ENCODE results near the gene MORC2.

Gene MORC2

GRCh38 chr22:30921108-30921507 is 47.5 kb downstream of the MORC2 start:
- DNase-seq (ENCODE audit: low read depth): no peak

- peak; percentile 69 for DNase-seq (ENCODE audit: low read depth)
These were observed 48.2 kb downstream of the MORC2 start for GRCh38 chr22:30920407-30920806.

- no peak for DNase-seq (ENCODE audit: low read depth)
These were observed 48.6 kb downstream of the MORC2 start for GRCh38 chr22:30919973-30920372.

GRCh38 chr22:30918761-30919160 is 49.8 kb downstream of the MORC2 start:
- DNase-seq (ENCODE audit: low read depth): no peak

- no peak for DNase-seq (ENCODE audit: low read depth)
These were observed 58.2 kb downstream of the MORC2 start for GRCh38 chr22:30910358-30910757.

GRCh38 chr22:30909306-30909705 is 59.3 kb downstream of the MORC2 start:
- no peak for DNase-seq (ENCODE audit: low read depth)

- DNase-seq (ENCODE audit: low read depth): no peak
These were observed 60.5 kb downstream of the MORC2 start for GRCh38 chr22:30908051-30908461.

GRCh38 chr22:30906946-30907345 is 61.6 kb downstream of the MORC2 start:
- no peak for DNase-seq (ENCODE audit: low read depth)

GRCh38 chr22:30906411-30906810 is 62.2 kb downstream of the MORC2 start:
- DNase-seq (ENCODE audit: low read depth): no peak

- no peak for DNase-seq (ENCODE audit: low read depth)
These were observed 62.8 kb downstream of the MORC2 start for GRCh38 chr22:30905696-30906341.

- DNase-seq (ENCODE audit: low read depth): no peak
These were observed 64.6 kb downstream of the MORC2 start for GRCh38 chr22:30903876-30904460.

GRCh38 chr22:30902496-30903357 is 65.8 kb downstream of the MORC2 start:
- no peak for DNase-seq (ENCODE audit: low read depth)

GRCh38 chr22:30894371-30894740 is 74.2 kb downstream of the MORC2 start:
- no peak for DNase-seq (ENCODE audit: low read depth)

- DNase-seq (ENCODE audit: low read depth): no peak
These were observed 74.9 kb downstream of the MORC2 start for GRCh38 chr22:30893434-30894370.

GRCh38 chr22:30892731-30893221 is 75.8 kb downstream of the MORC2 start:
- DNase-seq (ENCODE audit: low read depth): no peak

- no peak for DNase-seq (ENCODE audit: low read depth)
These were observed 76.3 kb downstream of the MORC2 start for GRCh38 chr22:30892286-30892685.

- no peak for DNase-seq (ENCODE audit: low read depth)
These were observed 76.8 kb downstream of the MORC2 start for GRCh38 chr22:30891781-30892180.

GRCh38 chr22:30891443-30891755 is 77.2 kb downstream of the MORC2 start:
- DNase-seq (ENCODE audit: low read depth): no peak

GRCh38 chr22:30890686-30891442 is 77.7 kb downstream of the MORC2 start:
- DNase-seq (ENCODE audit: low read depth): no peak

GRCh38 chr22:30889996-30890480 is 78.5 kb downstream of the MORC2 start:
- no peak for DNase-seq (ENCODE audit: low read depth)

All from T follicular helper cell (primary cell).